ENCODE results near the gene PAX8. TPM values are rescaled to one million over a fixed set of nuclear protein-coding genes. Genes with fewer than 3 reads are reported as not detected.

PAX8 gene
- total and polyA plus RNA-seq, 4 donors: 0.28 to 5.9 (median 2.3) TPM

GRCh38 chr2:113172721-113173541, 105.8 kb downstream of the PAX8 start:
- TF ChIP-seq CTCF (IDR thresholded peaks at IDR 0.05; ENCODE audit: control extremely low read depth, extremely low read depth): no peak
- no peak overlapping the region for H3K9ac ChIP-seq (ENCODE audit: insufficient read depth in 1 of 2, low read length in 2 of 2)
- DNase-seq (no peak), ATAC-seq (ENCODE audit: insufficient read depth, low FRiP score) (no peak)
- no peak overlapping the region for H3K27ac ChIP-seq (ENCODE audit: low read depth in 1 of 2, low read length in 1 of 2)
- H3K9me3 ChIP-seq (ENCODE audit: control insufficient read depth in 4 of 4, insufficient read depth in 3 of 4, low read length in 3 of 4): no peaks in the 10 kb centered on the region
- 90 to 91% methylated on average over 16 of the region's 16 CpGs for WGBS, 2 donors
- H3K4me1 ChIP-seq (ENCODE audit: control insufficient read depth in 5 of 5, insufficient read depth in 5 of 5, low read length in 5 of 5): peaks cover 0 to 9% (median 0%) of the 10 kb centered on the region in 5 donors
- H3K4me3 ChIP-seq: no peak overlapping the region
- H3K36me3 ChIP-seq (ENCODE audit: control insufficient read depth in 4 of 4, insufficient read depth in 4 of 4, low read length in 4 of 4): no peaks in the 10 kb centered on the region
- H3K27me3 ChIP-seq (ENCODE audit: control insufficient read depth in 3 of 3, insufficient read depth in 3 of 3, low read length in 2 of 3): no peaks in the 10 kb centered on the region

DNA sequence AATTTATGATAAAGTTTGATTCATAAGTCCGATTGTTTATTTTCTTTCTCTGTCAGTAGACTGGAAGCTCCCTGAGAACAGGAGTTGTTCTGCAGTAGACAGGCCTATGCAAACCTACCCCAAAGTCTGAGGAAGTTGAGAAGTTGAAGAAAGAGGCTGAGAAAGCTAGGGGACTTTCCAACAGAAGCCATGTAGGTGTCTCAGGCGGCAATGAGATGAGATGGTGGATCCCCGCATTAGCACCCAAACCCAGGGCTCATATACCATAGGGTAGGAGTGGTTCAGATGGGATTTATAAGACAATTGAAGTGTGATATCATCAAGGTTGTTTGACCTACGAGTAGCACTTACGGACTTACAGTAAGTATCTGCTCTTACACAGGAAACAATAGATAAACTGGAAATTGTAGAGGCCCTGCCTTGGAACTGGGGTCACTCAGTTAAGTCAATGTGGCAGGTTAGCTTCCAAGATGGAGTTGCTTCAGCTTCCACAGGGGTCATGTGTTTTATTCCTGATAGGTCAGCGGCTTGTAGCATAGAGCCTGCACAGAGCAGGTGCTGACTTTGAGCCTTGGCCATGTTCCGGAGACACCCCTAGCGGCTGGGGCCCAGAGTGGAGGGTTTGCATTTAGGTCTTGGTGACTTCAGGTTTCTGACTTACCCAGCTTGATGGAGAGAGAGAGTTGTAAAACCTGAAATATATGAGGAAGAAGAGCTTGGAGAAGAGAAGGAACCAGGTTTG, 107.2 kb downstream of the PAX8 start:
- no peaks in the 10 kb centered on the region for H3K36me3 ChIP-seq (ENCODE audit: control insufficient read depth in 4 of 4, insufficient read depth in 4 of 4, low read length in 4 of 4)
- 93 to 95% methylated on average over 8 of the region's 8 CpGs for WGBS, 2 donors
- H3K27ac ChIP-seq (ENCODE audit: low read depth in 1 of 2, low read length in 1 of 2): no peak overlapping the region
- no peak for DNase-seq
- H3K4me3 ChIP-seq: no peak overlapping the region
- no peaks in the 10 kb centered on the region for H3K9me3 ChIP-seq (ENCODE audit: control insufficient read depth in 4 of 4, insufficient read depth in 3 of 4, low read length in 3 of 4)
- no peak for TF ChIP-seq CTCF (IDR thresholded peaks at IDR 0.05; ENCODE audit: control extremely low read depth, extremely low read depth)
- no peak for ATAC-seq (ENCODE audit: insufficient read depth, low FRiP score)
- no peaks in the 10 kb centered on the region for H3K27me3 ChIP-seq (ENCODE audit: control insufficient read depth in 3 of 3, insufficient read depth in 3 of 3, low read length in 2 of 3)
- H3K9ac ChIP-seq (ENCODE audit: insufficient read depth in 1 of 2, low read length in 2 of 2): no peak overlapping the region
- peaks cover 0 to 9% (median 0%) of the 10 kb centered on the region in 5 donors for H3K4me1 ChIP-seq (ENCODE audit: control insufficient read depth in 5 of 5, insufficient read depth in 5 of 5, low read length in 5 of 5)

DNA sequence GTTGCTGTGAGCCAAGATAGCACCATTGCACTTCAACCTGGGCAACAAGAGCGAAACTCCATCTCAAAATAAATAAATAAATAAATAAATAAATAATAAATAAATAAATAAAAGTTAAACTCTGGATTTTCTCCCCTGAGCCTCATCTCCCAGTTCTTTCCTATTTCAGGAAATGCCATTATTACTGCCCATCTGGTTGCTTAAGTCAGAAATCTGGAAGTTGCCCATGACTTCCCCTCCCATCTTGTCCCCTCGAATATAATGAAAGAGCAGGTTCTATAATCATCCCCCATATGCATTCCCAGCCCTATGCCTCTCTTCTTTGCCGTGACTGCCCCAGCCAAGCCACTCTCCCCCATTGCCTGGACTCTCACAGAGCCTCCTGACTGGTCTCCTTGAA, 109.1 kb downstream of the PAX8 start:
- ATAC-seq (ENCODE audit: insufficient read depth, low FRiP score) (no peak), DNase-seq (no peak)
- TF ChIP-seq CTCF (IDR thresholded peaks at IDR 0.05; ENCODE audit: control extremely low read depth, extremely low read depth): no peak
- no peaks in the 10 kb centered on the region for H3K4me1 ChIP-seq (ENCODE audit: control insufficient read depth in 5 of 5, insufficient read depth in 5 of 5, low read length in 5 of 5)
- H3K27me3 ChIP-seq (ENCODE audit: control insufficient read depth in 3 of 3, insufficient read depth in 3 of 3, low read length in 2 of 3): no peaks in the 10 kb centered on the region
- no peak overlapping the region for H3K9ac ChIP-seq (ENCODE audit: insufficient read depth in 1 of 2, low read length in 2 of 2)
- H3K9me3 ChIP-seq (ENCODE audit: control insufficient read depth in 4 of 4, insufficient read depth in 3 of 4, low read length in 3 of 4): no peaks in the 10 kb centered on the region
- no peaks in the 10 kb centered on the region for H3K36me3 ChIP-seq (ENCODE audit: control insufficient read depth in 4 of 4, insufficient read depth in 4 of 4, low read length in 4 of 4)
- 73 to 84% methylated on average over 3 of the region's 3 CpGs for WGBS, 2 donors
- H3K27ac ChIP-seq (ENCODE audit: low read depth in 1 of 2, low read length in 1 of 2): no peak overlapping the region
- H3K4me3 ChIP-seq: no peak overlapping the region
